MM.1S (cell line): Measurements from ENCODE around the gene PLEKHA7.

Experiments used
- DNase-seq: peaks from one replicate; pipeline ENCODE4 v3.0.0-alpha.2; 2015
- H2AFZ ChIP-seq: fragments of 300-600 bp; sonication (generic); 2 replicates; pipeline ENCODE4 v1.6.0; 2016; ENCODE audit warnings: antibody characterized with exemption, low read length
- H3F3A ChIP-seq: fragments of 300-600 bp; sonication (generic); 2 replicates; pipeline ENCODE4 v1.6.1; 2016; ENCODE audit warnings: mild to moderate bottlenecking, antibody characterized with exemption, low read length, moderate library complexity, mixed read lengths; ENCODE audit not compliant: insufficient read depth
- H3K27ac ChIP-seq: fragments of 300-600 bp; sonication (generic); 2 replicates; pipeline ENCODE4 v1.5.1; 2016; ENCODE audit warnings: mild to moderate bottlenecking, low read length
- H3K27me3 ChIP-seq: fragments of 300-600 bp; sonication (generic); replicated peaks from 2 replicates; pipeline ENCODE4 v1.6.0; 2016; ENCODE audit warnings: low read length; ENCODE audit not compliant: insufficient read depth
- H3K36me3 ChIP-seq: fragments of 300-600 bp; sonication (generic); replicated peaks from 2 replicates; pipeline ENCODE4 v1.6.1; 2016; ENCODE audit warnings: mild to moderate bottlenecking, low read length, mixed read lengths; ENCODE audit not compliant: insufficient read depth
- H3K4me1 ChIP-seq: fragments of 300-600 bp; sonication (generic); 2 replicates; pipeline ENCODE4 v1.6.1; 2016; ENCODE audit warnings: low read length, mixed read lengths
- H3K4me2 ChIP-seq: fragments of 300-600 bp; sonication (generic); 2 replicates; pipeline ENCODE4 v1.6.0; 2016; ENCODE audit warnings: low read depth, low read length
- H3K4me3 ChIP-seq: fragments of 300-600 bp; sonication (generic); 2 replicates; pipeline ENCODE4 v1.5.1; 2016; ENCODE audit warnings: low read length, mixed read lengths
- H3K79me2 ChIP-seq: fragments of 300-600 bp; sonication (generic); 2 replicates; pipeline ENCODE4 v1.6.1; 2016; ENCODE audit warnings: mixed run types, low read length, mixed read lengths
- H3K9ac ChIP-seq: fragments of 300-600 bp; sonication (generic); 2 replicates; pipeline ENCODE4 v1.6.1; 2016; ENCODE audit warnings: low read length, mixed read lengths
- H3K9me2 ChIP-seq: fragments of 300-600 bp; sonication (generic); replicated peaks from 2 replicates; pipeline ENCODE4 v1.6.1; 2016; ENCODE audit warnings: mild to moderate bottlenecking, low read length, mixed read lengths; ENCODE audit not compliant: insufficient read depth
- H3K9me3 ChIP-seq: fragments of 300-600 bp; sonication (generic); replicated peaks from 2 replicates; pipeline ENCODE4 v1.6.1; 2016; ENCODE audit warnings: mild to moderate bottlenecking, low read length, mixed read lengths; ENCODE audit not compliant: insufficient read depth
- H4K20me1 ChIP-seq: fragments of 300-600 bp; sonication (generic); 2 replicates; pipeline ENCODE4 v1.6.1; 2016; ENCODE audit warnings: mild to moderate bottlenecking, low read length, moderate library complexity, mixed read lengths; ENCODE audit not compliant: insufficient read depth
- EZH2 ChIP-seq: fragments of 300-600 bp; sonication (generic); optimal IDR thresholded peaks from 2 replicates; pipeline ENCODE3; 2017; ENCODE audit warnings: low read depth, mild to moderate bottlenecking, antibody characterized with exemption, low read length, mixed read lengths
- EZH2phosphoT487 ChIP-seq: fragments of 300-600 bp; sonication (generic); IDR thresholded peaks from 2 replicates; pipeline ENCODE4 v1.6.1; 2018; ENCODE audit warnings: antibody characterized with exemption, low read length
- TF ChIP-seq, protein P1 (sequence below): fragments of 300-600 bp; sonication (generic); IDR thresholded peaks from 2 replicates; pipeline ENCODE4 v1.5.1; 2016; ENCODE audit warnings: antibody characterized with exemption, low read length, mixed read lengths

PLEKHA7 gene

DNA sequence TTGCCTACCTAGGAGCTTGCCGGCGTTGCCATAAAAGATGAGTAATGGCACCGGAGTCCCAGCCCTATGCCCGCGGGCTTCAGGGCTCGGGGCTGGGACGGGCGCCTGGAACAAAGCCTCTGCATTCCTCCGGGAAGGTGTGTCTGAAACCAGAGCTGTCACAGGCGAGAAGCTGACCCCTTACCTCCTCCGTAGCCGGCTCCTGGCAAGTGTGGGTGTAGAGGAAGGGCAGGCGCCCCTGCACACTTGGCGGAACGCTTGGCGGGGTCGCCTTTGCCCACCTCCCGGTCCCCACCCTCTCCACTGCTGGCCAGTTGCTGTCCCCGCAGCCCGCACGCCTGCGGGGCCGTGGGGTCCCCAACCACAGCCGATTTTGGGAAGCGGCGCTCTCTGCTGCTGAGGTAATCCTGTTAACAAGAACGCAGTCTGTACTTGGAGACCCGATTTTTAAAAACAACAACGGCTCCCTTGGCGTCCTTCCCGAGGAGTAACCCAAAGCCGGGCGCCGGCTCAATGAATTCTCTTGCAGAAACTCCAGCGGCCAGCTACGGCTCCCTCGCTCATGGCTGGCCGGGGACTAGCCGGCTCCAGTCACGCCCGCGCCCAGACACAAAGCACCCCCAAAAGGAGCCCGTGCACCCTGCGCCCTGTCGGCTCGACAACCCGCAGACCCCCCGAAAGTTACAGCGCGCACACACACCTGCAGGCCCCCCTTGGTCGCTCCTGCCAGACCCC, 89.2 kb downstream of the PLEKHA7 start:
- H4K20me1 ChIP-seq = no peaks in the 10 kb centered on the region
- no peaks in the 10 kb centered on the region for H3K9me2 ChIP-seq
- 0 out of 2 replicates have a peak overlapping the region, but pooled peaks have one; percentile 57 for H2AFZ ChIP-seq
- peaks cover 35% of the 10 kb centered on the region for H3K4me1 ChIP-seq
- H3K4me3 ChIP-seq = peak overlapping the region; percentile 85
- H3K4me2 ChIP-seq = peak overlapping the region; percentile 98
- no peaks in the 10 kb centered on the region for H3K27me3 ChIP-seq
- H3K36me3 ChIP-seq = no peaks in the 10 kb centered on the region
- no peak for DNase-seq
- peaks cover 32% of the 10 kb centered on the region for H3F3A ChIP-seq
- TF ChIP-seq EZH2 = no peak
- no peak for TF ChIP-seq EZH2phosphoT487
- TF ChIP-seq, protein P1, sequence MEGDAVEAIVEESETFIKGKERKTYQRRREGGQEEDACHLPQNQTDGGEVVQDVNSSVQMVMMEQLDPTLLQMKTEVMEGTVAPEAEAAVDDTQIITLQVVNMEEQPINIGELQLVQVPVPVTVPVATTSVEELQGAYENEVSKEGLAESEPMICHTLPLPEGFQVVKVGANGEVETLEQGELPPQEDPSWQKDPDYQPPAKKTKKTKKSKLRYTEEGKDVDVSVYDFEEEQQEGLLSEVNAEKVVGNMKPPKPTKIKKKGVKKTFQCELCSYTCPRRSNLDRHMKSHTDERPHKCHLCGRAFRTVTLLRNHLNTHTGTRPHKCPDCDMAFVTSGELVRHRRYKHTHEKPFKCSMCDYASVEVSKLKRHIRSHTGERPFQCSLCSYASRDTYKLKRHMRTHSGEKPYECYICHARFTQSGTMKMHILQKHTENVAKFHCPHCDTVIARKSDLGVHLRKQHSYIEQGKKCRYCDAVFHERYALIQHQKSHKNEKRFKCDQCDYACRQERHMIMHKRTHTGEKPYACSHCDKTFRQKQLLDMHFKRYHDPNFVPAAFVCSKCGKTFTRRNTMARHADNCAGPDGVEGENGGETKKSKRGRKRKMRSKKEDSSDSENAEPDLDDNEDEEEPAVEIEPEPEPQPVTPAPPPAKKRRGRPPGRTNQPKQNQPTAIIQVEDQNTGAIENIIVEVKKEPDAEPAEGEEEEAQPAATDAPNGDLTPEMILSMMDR = no peak
- H3K79me2 ChIP-seq = peaks cover 92% of the 10 kb centered on the region
- H3K27ac ChIP-seq = peak overlapping the region; percentile 85
- H3K9me3 ChIP-seq = no peaks in the 10 kb centered on the region
- peak overlapping the region; percentile 78 for H3K9ac ChIP-seq

DNA sequence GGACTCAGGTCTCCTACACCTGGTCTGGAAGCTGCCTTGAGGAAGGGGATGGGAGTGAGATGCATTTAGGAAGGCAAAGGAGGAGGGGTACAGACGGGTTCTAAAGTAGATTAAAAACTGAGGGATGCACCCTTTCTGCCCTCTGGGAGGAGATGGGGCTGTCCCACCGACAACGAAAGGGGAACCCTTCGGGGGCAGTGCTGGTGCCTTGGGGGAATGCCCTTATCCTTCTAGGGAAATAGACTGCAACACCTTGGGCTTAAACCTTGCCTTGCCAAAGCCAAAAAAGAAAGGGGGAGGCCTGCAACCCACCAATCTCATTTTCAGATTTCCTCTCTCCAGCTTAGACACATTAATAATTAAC, 89.8 kb downstream of the PLEKHA7 start:
- H2AFZ ChIP-seq = peak overlapping the region; percentile 57
- H3K27ac ChIP-seq = peak overlapping the region; percentile 85
- H3K4me2 ChIP-seq = peak overlapping the region; percentile 98
- H3K4me3 ChIP-seq = peak overlapping the region; percentile 85
- no peaks in the 10 kb centered on the region for H3K9me3 ChIP-seq
- H3K36me3 ChIP-seq = no peaks in the 10 kb centered on the region
- peaks cover 32% of the 10 kb centered on the region for H3F3A ChIP-seq
- H3K27me3 ChIP-seq = no peaks in the 10 kb centered on the region
- peak overlapping the region; percentile 78 for H3K9ac ChIP-seq
- TF ChIP-seq EZH2phosphoT487 = no peak
- TF ChIP-seq, protein P1 = no peak
- TF ChIP-seq EZH2 = no peak
- DNase-seq = no peak
- H3K9me2 ChIP-seq = no peaks in the 10 kb centered on the region
- peaks cover 95% of the 10 kb centered on the region for H3K79me2 ChIP-seq
- H3K4me1 ChIP-seq = peaks cover 35% of the 10 kb centered on the region
- H4K20me1 ChIP-seq = no peaks in the 10 kb centered on the region

DNA sequence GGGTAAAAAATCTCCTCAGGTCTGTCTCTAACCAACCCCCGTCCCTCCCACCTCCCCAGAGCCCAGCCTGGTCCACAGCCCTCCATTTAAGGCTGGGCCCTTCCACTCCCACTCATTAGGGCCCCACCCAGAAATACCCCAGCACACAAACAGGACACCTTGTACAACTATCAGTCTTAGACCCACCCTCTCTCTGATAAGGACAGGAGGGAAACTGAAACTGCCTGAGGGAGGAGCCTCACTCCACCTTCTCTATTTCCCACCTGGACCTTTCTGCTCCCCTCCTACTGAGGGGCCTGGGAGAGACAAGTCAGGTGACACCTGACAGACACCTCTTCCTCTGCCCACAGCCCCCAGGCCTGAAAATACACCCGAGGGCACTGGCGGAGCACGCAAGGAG, 90.2 kb downstream of the PLEKHA7 start:
- peaks cover 32% of the 10 kb centered on the region for H3F3A ChIP-seq
- no peaks in the 10 kb centered on the region for H3K9me2 ChIP-seq
- TF ChIP-seq, protein P1 = no peak
- no peak for TF ChIP-seq EZH2phosphoT487
- TF ChIP-seq EZH2 = no peak
- H3K27me3 ChIP-seq = no peaks in the 10 kb centered on the region
- H3K4me3 ChIP-seq = peak overlapping the region; percentile 85
- H3K36me3 ChIP-seq = no peaks in the 10 kb centered on the region
- H3K9me3 ChIP-seq = no peaks in the 10 kb centered on the region
- peak; percentile 70 for DNase-seq
- H4K20me1 ChIP-seq = no peaks in the 10 kb centered on the region
- H2AFZ ChIP-seq = peak overlapping the region; percentile 57
- H3K4me1 ChIP-seq = peaks cover 35% of the 10 kb centered on the region
- H3K4me2 ChIP-seq = peak overlapping the region; percentile 98
- peak overlapping the region; percentile 85 for H3K27ac ChIP-seq
- H3K9ac ChIP-seq = peak overlapping the region; percentile 78; the same call in 1 of the 2 replicates
- peaks cover 95% of the 10 kb centered on the region for H3K79me2 ChIP-seq
